Measurements from ENCODE around the gene TP63. TPM values are rescaled to one million over a fixed set of nuclear protein-coding genes. Genes with fewer than 3 reads are reported as not detected.

Gene TP63
- total RNA-seq, 1 donor from 2014 or later: 122 TPM

DNA sequence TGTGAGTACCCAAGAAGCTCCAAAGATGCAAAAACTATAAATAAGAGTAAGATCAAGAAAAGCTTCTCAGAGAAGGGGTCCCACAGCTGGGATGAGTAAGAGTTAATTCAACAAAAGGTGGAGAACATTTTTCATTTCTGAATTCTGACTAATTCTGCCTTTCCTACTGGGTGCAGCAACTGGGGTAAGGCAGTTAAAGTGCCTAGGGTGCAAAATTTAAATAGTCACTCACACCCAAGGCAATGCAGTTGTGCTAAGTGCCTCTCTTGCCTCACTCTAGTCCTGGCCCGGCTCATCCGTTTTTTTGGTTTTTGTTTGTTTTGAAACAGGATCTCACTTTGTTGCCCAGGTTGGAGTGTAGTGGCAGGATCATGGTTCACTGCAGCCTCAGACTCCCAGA, 240.2 kb downstream of the TP63 start:
- no peaks in the 10 kb centered on the region for H3K27me3 ChIP-seq (ENCODE audit: control insufficient read depth, insufficient read depth, low read length)
- FAIRE-seq (no peak), DNase-seq (ENCODE audit: low read depth) (peak; percentile 37)
- peaks cover 36% of the 10 kb centered on the region for H3K36me3 ChIP-seq (ENCODE audit: control insufficient read depth, insufficient read depth, low read length)
- H3K4me3 ChIP-seq (ENCODE audit: low read depth, low read length): no peak overlapping the region
- TF ChIP-seq, protein P1, sequence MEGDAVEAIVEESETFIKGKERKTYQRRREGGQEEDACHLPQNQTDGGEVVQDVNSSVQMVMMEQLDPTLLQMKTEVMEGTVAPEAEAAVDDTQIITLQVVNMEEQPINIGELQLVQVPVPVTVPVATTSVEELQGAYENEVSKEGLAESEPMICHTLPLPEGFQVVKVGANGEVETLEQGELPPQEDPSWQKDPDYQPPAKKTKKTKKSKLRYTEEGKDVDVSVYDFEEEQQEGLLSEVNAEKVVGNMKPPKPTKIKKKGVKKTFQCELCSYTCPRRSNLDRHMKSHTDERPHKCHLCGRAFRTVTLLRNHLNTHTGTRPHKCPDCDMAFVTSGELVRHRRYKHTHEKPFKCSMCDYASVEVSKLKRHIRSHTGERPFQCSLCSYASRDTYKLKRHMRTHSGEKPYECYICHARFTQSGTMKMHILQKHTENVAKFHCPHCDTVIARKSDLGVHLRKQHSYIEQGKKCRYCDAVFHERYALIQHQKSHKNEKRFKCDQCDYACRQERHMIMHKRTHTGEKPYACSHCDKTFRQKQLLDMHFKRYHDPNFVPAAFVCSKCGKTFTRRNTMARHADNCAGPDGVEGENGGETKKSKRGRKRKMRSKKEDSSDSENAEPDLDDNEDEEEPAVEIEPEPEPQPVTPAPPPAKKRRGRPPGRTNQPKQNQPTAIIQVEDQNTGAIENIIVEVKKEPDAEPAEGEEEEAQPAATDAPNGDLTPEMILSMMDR (IDR thresholded peaks at IDR 0.05; ENCODE audit: insufficient read depth, low read length, severe bottlenecking): no peak

DNA sequence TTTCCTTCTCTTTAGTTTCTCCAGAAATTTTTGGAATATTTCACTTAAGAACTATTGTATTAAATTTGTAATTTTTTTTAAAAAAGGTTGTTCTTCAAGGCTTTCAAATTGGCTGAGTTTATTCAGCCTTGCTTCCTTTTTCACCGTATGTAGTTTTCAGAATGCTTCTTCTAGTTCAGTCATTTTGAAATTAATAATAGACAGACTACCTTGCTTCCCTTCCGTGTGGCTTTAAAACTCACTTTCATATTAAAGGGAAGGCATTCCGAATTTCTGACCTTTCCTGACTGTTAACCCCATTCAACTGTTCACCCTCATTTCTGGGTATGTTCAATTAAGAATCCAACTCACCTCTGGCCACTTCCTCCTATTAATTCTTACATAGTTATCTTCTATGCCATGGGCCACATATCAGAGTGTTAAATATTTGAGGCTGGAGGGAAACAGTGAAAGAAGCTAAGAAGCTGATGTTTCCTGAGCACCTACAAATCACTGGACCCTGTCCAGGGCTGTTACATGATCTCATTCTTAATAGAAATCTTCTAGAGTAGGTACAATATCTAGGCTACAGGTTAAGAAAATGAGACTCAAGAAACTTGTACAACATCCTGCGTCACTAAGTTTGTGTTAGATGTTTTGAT, 252.0 kb downstream of the TP63 start:
- peaks cover 15% of the 10 kb centered on the region for H3K36me3 ChIP-seq (ENCODE audit: control insufficient read depth, insufficient read depth, low read length)
- TF ChIP-seq, protein P1 (IDR thresholded peaks at IDR 0.05; ENCODE audit: insufficient read depth, low read length, severe bottlenecking): no peak
- DNase-seq (ENCODE audit: low read depth) (no peak), FAIRE-seq (no peak)
- H3K4me3 ChIP-seq (ENCODE audit: low read depth, low read length): no peak overlapping the region
- H3K27me3 ChIP-seq (ENCODE audit: control insufficient read depth, insufficient read depth, low read length): no peaks in the 10 kb centered on the region

DNA sequence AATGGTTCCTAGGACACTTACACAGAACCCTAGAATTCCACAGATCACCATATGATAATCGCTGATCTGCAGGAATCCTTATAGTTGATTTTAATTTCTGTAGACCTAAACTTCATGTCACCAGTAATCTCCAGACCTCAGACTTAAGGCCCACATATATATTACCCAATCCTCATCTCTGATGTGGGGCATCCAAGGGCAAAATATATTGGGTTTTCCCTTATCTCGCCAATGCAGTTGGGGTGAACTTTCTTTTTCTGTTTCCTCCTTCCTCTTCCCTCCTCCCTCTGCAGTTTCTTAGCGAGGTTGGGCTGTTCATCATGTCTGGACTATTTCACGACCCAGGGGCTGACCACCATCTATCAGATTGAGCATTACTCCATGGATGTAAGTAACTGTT, 259.3 kb downstream of the TP63 start:
- TF ChIP-seq, protein P1 (IDR thresholded peaks at IDR 0.05; ENCODE audit: insufficient read depth, low read length, severe bottlenecking): no peak
- Histone ChIP-seq H3K4me3 (ENCODE audit: low read depth, low read length) (no peak overlapping the region), H3K27me3 (ENCODE audit: control insufficient read depth, insufficient read depth, low read length) (no peaks in the 10 kb centered on the region), H3K36me3 (ENCODE audit: control insufficient read depth, insufficient read depth, low read length) (peaks cover 37% of the 10 kb centered on the region)
- no peak for FAIRE-seq
- no peak for DNase-seq (ENCODE audit: low read depth)

DNA sequence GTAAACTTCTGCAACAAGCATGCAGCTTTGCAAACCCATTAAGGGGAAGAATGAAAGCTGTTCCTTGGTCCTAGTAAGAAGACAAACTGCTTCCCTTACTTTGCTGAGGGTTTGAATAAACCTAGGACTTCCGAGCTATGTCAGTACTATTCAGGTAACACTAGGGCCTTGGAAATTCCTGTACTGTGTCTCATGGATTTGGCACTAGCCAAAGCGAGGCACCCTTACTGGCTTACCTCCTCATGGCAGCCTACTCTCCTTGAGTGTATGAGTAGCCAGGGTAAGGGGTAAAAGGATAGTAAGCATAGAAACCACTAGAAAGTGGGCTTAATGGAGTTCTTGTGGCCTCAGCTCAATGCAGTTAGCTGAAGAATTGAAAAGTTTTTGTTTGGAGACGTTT, 265.3 kb downstream of the TP63 start:
- DNase-seq (ENCODE audit: low read depth) (peak; percentile 52), FAIRE-seq (no peak)
- TF ChIP-seq, protein P1 (IDR thresholded peaks at IDR 0.05; ENCODE audit: insufficient read depth, low read length, severe bottlenecking): no peak
- H3K36me3 ChIP-seq (ENCODE audit: control insufficient read depth, insufficient read depth, low read length): peaks cover 12% of the 10 kb centered on the region
- H3K4me3 ChIP-seq (ENCODE audit: low read depth, low read length): no peak overlapping the region
- no peaks in the 10 kb centered on the region for H3K27me3 ChIP-seq (ENCODE audit: control insufficient read depth, insufficient read depth, low read length)

DNA sequence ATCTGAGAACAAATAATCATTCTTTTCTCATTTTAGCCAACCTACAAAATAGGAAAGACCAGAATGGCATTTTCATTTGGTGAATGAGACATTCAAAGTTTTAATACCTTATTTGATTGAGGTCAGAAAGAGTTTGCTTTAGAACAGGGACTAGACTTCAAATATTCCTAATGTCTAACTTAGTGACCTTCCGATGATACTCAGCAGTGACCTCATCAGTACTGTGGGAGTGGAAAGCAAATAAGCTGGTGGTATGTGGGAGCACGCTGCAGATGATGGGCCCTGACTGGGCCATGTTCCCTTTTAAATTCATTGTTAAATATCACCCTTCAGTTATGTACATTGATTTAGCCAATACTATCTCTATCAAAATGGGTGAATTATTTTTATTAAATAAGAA, 266.2 kb downstream of the TP63 start:
- no peak for FAIRE-seq
- DNase-seq (ENCODE audit: low read depth): peak; percentile 43
- peaks cover 10% of the 10 kb centered on the region for H3K36me3 ChIP-seq (ENCODE audit: control insufficient read depth, insufficient read depth, low read length)
- H3K27me3 ChIP-seq (ENCODE audit: control insufficient read depth, insufficient read depth, low read length): no peaks in the 10 kb centered on the region
- H3K4me3 ChIP-seq (ENCODE audit: low read depth, low read length): no peak overlapping the region
- TF ChIP-seq, protein P1 (IDR thresholded peaks at IDR 0.05; ENCODE audit: insufficient read depth, low read length, severe bottlenecking): no peak

All from bronchial epithelial cell (primary cell).